ENCODE measurements around the gene PRELP.

PRELP gene

DNA sequence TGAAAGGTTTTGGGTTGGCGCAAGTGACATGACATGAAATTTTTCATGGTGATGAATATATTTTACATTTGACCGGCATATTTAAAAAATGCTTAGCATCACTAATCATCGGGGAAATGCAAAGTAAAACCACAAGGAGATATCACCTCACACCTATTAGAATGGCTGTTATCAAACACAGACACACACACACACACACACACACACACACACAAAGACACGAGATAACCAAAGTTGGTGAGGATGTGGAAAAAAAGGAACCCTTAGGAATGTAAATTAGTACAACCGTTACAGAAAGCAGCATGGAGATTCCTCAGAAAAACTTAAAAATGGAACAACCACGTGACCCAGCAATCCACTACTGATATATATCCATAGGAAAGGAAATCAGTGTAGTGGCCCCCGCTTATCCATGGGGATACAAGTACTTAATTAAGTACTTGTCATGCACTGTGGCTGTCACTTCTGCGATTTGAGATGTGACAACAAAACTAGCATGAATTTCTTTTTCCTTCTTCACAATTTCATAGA is 15.9 kb upstream of the PRELP start:
- no peak for TF ChIP-seq SNAI2 (CRISPR knock-in tag; IDR thresholded peaks at IDR 0.05)
- TF ChIP-seq, protein P1, sequence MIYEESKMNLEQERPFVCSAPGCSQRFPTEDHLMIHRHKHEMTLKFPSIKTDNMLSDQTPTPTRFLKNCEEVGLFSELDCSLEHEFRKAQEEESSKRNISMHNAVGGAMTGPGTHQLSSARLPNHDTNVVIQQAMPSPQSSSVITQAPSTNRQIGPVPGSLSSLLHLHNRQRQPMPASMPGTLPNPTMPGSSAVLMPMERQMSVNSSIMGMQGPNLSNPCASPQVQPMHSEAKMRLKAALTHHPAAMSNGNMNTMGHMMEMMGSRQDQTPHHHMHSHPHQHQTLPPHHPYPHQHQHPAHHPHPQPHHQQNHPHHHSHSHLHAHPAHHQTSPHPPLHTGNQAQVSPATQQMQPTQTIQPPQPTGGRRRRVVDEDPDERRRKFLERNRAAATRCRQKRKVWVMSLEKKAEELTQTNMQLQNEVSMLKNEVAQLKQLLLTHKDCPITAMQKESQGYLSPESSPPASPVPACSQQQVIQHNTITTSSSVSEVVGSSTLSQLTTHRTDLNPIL (CRISPR knock-in tag; IDR thresholded peaks at IDR 0.05; ENCODE audit: low read depth): no peak
- TF ChIP-seq, protein P2, sequence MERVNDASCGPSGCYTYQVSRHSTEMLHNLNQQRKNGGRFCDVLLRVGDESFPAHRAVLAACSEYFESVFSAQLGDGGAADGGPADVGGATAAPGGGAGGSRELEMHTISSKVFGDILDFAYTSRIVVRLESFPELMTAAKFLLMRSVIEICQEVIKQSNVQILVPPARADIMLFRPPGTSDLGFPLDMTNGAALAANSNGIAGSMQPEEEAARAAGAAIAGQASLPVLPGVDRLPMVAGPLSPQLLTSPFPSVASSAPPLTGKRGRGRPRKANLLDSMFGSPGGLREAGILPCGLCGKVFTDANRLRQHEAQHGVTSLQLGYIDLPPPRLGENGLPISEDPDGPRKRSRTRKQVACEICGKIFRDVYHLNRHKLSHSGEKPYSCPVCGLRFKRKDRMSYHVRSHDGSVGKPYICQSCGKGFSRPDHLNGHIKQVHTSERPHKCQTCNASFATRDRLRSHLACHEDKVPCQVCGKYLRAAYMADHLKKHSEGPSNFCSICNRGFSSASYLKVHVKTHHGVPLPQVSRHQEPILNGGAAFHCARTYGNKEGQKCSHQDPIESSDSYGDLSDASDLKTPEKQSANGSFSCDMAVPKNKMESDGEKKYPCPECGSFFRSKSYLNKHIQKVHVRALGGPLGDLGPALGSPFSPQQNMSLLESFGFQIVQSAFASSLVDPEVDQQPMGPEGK (CRISPR knock-in tag; IDR thresholded peaks at IDR 0.05; ENCODE audit: borderline replicate concordance): no peak
- no peak for TF ChIP-seq ZFP30 (CRISPR knock-in tag; IDR thresholded peaks at IDR 0.05)
- no peak for TF ChIP-seq POU6F1 (CRISPR knock-in tag; IDR thresholded peaks at IDR 0.05; ENCODE audit: borderline replicate concordance, low read depth)
- TF ChIP-seq ZNF8 (CRISPR knock-in tag; IDR thresholded peaks at IDR 0.05): no peak
- no peak for TF ChIP-seq BACH2 (CRISPR knock-in tag; IDR thresholded peaks at IDR 0.05; ENCODE audit: borderline replicate concordance)
- no peak for TF ChIP-seq OSR1 (CRISPR knock-in tag; IDR thresholded peaks at IDR 0.05)
- ATAC-seq: no peak

DNA sequence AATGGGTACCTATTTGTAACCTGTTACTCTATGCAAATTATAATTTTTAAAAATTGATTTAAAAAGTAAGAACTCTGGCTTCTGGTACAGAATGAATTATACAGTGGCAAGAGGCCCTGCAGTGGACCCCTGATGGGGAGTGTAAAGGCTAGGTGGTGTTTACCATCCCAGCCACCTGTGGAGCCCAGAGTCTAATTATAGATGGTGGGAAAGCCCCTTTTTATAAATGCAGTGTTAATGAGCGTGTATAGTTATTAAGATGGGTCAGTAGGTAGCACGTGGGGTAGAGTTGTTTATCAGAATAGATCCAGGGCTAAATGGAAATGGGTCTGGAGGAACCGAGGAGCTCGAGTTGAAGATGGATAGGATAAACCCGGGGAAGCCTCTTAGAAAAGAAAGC is 13.9 kb upstream of the PRELP start:
- TF ChIP-seq CSDC2 (CRISPR knock-in tag; IDR thresholded peaks at IDR 0.05) (no peak), TCF4 (CRISPR knock-in tag; IDR thresholded peaks at IDR 0.05; ENCODE audit: borderline replicate concordance) (no peak), ZFP3 (CRISPR knock-in tag; IDR thresholded peaks at IDR 0.05) (no peak), PPARA (CRISPR knock-in tag; IDR thresholded peaks at IDR 0.05; ENCODE audit: borderline replicate concordance) (no peak), OSR1 (CRISPR knock-in tag; IDR thresholded peaks at IDR 0.05) (no peak), TSHZ2 (CRISPR knock-in tag; IDR thresholded peaks at IDR 0.05) (no peak)
- TF ChIP-seq, protein P1 (CRISPR knock-in tag; IDR thresholded peaks at IDR 0.05; ENCODE audit: low read depth): no peak
- ATAC-seq: no peak

DNA sequence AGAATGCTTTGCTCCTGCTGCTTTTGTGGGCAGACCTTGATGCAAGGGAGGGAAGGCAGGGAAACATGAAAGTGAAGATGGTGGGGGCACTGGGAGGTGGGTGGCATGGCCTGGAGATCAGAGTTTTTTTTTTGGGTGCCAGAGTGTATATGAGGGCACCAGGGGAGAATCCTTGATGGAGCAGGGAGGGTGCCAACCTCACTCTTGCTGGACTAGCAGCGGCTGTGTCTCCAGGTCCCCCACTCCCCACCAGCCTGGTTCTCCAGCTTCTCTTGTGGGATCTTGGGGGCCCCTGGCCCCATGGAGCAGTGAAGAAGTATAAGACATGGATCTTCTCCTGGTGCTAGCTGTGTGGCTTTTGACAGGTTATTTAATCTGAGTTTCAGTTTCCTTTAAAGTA is 13.5 kb upstream of the PRELP start:
- no peak for ATAC-seq

GRCh38 chr1:203462878-203463277 is 12.7 kb upstream of the PRELP start:
- peak; percentile 64 for ATAC-seq
- TF ChIP-seq CSRNP3 (CRISPR knock-in tag; IDR thresholded peaks at IDR 0.05) (no peak), BACH2 (CRISPR knock-in tag; IDR thresholded peaks at IDR 0.05; ENCODE audit: borderline replicate concordance) (no peak), ARNTL (CRISPR knock-in tag; IDR thresholded peaks at IDR 0.05; ENCODE audit: borderline replicate concordance, low read depth) (no peak), PPARA (CRISPR knock-in tag; IDR thresholded peaks at IDR 0.05; ENCODE audit: borderline replicate concordance) (no peak), ZC3H10 (CRISPR knock-in tag; IDR thresholded peaks at IDR 0.05) (no peak), ISL1 (CRISPR knock-in tag; IDR thresholded peaks at IDR 0.05) (no peak), TSHZ2 (CRISPR knock-in tag; IDR thresholded peaks at IDR 0.05) (no peak)

More for the DNA sequence above, 13.5 kb upstream of the PRELP start:
- no peak for TF ChIP-seq ZC3H10 (CRISPR knock-in tag; IDR thresholded peaks at IDR 0.05)
- no peak for TF ChIP-seq ZNF565 (CRISPR knock-in tag; conservative IDR thresholded peaks at IDR 0.05; ENCODE audit: low read depth)
- TF ChIP-seq CSRNP3 (CRISPR knock-in tag; IDR thresholded peaks at IDR 0.05): no peak
- TF ChIP-seq ZNF70 (CRISPR knock-in tag; IDR thresholded peaks at IDR 0.05): no peak

All from SK-N-SH treated with all-trans-retinoic acid at 6 μM for 48 hours (cell line).